GM18502 (cell line): ENCODE data around the gene CDKN2B.
"Not testable (repeated sequence)": the region's sequence is repeated elsewhere in the genome, so short reads cannot be mapped to it uniquely, and the experiment has no call there.

ENCODE experiments used
- ATAC-seq: cut with Tn5 transposase; IDR thresholded peaks from one replicate; pipeline ENCODE4 v1.9.1; 2021; ENCODE audit warnings: mild to moderate bottlenecking; ENCODE audit not compliant: unreplicated experiment, poor library complexity

Gene CDKN2B

DNA sequence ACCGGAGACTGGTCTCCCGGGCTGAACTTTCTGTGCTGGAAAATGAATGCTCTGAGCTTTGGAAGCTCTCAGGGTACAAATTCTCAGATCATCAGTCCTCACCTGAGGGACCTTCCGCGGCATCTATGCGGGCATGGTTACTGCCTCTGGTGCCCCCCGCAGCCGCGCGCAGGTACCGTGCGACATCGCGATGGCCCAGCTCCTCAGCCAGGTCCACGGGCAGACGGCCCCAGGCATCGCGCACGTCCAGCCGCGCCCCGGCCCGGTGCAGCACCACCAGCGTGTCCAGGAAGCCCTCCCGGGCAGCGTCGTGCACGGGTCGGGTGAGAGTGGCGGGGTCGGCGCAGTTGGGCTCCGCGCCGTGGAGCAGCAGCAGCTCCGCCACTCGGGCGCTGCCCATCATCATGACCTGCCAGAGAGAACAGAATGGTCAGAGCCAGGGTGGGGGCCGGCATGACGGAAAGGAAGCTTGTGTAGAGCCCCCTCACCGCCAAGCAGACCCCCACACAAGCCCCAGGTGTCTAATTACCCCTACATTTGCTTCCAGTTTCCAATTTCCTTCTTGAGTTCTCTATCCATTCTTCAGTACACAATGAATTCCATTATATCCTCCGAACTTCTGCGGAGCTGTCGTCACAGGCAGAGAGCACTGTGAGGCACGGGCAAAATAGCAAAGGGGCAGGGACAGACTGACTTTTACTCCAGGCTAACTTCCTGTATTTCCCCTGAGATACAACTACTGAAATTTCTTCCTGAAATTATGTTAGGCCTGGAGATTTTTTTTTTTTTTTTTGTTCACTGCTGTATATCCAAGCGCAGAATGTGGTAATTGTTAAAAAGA is 38.1 kb downstream of the CDKN2B start:
- ATAC-seq, result no peak

DNA sequence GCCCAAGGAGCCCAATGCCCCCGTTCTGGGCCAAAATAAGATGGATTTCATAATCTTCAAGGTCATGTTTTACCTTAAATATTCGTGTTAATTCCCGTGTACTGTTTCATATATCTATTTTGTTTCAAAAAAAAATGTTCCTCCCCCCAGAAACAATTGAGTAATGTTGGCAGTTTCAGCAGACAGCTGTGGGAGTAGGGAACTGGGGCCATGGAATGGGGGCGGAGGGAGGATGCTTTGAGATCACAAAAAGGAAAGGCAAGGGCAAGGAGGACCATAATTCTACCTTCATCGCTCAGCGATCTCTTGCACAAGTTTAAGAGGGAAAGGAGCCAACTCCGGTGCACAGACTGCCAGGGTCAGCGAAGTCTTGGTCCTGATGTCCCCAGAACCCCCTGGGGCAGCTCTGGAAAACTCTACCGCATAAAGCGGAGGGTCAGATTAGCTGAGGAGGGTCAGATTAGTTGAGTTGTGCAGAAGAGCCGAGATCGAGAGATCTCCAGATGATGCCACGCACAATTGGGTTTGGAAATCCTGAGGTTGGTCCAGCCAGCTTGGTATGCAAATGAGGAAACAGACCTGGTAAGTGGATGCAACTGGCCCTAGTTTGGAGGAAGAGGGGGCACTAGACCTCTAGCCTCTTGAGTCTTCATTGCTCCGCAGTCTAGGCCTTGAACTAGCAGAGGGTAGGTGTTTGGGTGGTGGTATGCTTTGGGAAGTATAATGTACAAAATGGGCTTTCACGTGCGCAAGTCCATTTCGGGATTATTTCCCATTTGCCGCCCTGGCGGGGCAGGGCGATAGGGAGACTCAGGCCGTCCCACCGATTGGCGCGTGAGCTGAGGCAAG is 38.9 kb downstream of the CDKN2B start:
- no peak for ATAC-seq

DNA sequence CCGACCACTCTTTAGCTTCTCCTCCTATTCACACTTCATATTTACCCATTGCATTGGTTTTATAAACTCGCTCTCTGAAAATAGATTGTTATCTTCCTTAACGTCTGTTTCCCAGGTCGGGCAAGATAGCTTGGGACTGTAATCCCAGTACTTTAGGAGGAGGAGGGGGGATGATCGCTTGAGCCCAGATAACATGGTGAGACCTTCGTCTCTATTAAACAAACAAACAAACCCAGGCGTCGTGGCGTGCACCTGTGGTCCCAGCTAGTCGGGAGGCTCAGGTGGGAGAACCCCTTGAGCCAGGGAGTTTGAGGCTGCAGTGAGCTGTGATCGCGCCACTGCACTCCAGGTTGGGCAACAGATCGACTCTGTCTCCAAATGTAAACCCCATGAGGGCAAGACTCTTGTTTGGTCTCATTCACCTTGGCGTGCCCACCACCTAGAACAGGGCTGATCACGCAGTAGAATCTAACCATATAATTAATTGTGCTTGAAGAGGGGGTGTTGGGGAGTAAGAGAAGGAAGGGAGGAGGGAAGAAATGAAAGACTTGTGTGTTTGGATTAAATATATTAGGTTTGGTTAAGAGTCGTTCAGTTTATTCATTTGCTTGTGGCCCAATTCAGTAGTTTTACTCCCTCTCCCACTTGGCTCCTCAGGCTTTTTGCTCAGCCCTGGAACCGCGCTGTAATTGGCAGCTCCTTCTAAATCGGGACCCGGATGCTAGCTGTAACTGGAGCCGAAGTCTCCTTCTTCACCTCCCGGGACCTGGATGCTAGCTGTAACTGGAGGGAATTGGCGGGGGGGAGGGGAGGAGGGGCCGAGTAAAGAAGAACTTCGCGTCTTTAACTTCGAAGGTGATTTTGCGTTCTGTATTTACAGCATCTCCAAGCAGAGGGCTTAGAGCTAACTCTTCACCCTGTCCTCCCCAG is 39.8 kb downstream of the CDKN2B start:
- ATAC-seq, result no peak

DNA sequence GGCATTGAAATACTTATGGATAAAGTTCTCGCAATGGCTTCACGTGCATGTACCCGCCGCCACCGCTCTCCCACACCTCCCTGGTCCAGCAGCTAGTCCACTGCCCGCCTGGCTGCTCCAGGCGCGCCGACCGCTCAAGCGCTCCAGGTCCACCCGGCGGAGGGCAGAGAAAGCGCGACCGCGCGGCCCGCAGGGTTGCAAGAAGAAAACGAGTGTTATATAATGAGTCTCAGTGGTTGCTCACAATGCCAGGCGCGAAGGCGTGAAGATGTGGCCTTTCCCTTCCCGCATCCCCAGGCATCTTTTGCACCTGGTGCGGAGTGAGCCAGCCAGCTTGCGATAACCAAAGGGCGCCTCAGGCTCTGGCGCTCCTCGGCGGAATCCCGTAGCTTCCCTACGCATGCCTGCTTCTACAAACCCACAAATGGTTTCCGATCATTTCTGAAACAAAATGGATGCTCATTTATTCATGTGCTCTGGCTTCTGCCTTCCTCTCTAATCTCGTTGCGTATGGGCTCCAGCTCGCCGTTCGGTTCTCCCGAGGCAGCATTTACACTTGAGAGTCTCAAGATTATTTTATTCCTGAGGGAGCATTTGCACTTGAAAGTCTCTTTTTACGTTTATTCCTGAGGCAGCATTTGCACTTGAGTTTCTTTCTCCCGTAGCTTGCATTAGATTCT is 40.6 kb downstream of the CDKN2B start:
- no peak for ATAC-seq

DNA sequence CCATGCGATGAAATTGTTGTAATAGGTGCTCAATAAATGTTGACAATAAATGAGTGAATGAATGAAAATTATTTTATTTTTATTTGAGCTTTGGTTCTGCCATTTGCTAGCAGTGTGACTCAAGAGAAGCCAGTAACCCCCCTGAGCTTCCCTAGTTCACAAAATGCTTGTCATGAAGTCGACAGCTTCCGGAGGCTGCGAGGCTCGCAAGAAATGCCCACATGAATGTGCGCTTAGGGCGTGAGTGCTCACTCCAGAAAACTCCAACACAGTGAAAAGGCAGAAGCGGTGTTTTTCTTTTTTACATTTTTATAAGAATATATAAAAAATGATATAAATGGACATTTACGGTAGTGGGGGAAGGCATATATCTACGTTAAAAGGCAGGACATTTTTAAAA is 41.4 kb downstream of the CDKN2B start:
- no peak for ATAC-seq

DNA sequence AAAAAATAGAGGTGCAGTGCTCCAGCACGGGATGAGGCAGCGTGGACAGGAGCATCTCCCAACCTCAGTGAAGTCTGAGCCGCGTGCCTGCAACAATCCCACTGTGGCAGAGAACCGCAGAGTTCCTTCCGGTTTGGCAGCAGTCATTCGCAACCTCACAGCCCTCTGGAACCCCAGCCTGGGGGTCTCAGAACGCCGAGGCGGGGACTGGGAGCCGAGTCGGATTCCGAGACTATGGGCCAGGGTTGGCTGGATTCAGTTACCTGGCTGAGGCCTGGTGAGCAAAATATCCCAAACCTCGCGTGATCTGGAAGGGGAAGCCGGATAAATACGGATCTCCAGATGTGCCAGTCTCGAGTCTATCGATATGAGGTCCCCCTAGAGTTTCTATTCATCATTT is 41.9 kb downstream of the CDKN2B start:
- ATAC-seq, result no peak

DNA sequence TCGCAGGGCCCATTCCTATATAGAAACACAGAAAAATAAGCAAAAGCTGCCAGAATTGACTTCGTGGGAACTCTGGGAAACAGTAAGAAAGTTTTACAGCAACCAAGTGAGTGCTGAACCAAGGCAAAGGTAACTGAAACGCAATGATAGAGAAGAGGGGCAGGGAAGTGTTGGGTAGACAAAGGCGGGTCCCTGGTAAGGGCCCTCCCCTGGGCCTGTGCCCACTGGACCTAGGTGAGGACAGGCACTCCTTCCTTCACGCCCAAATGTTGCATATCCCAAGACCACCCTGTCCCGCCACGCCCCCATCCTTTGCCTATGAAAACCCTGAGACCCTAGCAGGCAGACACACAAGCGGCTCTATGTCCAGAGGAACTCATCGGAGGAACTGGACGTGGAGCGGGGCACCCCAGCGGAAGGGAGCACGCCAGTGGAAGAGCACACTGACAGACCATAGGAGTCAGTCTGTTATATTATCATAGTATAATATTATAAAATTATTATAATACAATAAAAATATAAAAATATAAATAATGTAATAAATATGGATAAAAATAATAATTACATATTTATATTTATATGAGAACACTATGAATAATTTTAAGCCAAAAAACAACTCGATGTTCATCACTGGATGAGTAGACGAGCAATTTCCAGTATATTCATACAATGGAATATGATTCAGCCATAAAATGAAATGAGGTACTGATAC is 42.8 kb downstream of the CDKN2B start:
- ATAC-seq, result no peak

DNA sequence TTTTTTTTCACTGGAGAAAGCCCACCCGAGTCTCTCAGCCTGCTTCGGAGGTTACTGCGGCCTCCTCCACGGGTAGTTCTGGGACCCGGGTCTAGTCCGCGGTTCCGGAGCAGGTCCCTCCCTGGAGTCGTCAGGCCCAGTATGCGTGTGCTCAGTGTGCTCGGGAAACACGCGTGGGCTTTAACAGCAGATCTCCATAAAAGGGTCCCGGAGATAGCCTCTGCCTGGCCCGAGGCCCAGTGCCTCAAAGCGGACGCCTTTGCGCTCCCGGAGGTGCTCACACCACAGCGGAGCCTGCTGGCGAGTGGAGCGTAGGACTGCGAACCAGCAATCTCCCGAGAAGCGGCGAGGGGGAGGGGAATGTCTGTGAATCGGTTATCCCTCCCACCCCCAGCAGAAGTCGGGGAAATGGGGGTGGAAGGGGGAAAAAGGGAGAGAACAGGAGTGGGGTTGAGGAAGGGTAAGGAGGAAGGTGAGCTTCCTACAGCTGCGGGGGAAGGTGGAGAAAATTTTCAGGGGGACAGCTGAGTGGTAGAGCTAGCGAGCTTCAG is 43.6 kb downstream of the CDKN2B start:
- ATAC-seq, result peak; percentile 91

DNA sequence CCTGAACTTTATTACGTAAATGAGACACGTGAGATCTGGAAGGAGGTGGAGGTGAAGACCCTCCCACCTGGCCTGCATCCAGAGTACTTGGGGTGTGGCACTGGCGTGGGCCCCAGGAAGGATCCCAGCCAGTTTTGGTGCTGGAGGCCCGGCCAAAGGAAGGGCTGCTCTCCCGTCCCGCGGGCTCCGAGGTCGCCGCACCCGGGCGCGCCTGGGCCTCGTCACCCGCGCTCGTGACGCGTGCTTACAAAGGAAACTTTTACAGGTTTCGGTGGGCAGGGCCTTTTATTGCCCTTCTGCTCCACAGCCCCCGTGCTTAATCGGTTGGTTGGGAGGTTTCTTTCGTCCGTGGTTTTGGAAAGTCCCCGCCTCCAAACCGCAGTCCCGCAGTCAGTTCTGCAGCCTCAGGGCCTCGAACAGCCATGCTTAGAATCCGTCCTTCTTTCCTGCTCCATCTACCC is 44.1 kb downstream of the CDKN2B start:
- peak; percentile 68 for ATAC-seq

DNA sequence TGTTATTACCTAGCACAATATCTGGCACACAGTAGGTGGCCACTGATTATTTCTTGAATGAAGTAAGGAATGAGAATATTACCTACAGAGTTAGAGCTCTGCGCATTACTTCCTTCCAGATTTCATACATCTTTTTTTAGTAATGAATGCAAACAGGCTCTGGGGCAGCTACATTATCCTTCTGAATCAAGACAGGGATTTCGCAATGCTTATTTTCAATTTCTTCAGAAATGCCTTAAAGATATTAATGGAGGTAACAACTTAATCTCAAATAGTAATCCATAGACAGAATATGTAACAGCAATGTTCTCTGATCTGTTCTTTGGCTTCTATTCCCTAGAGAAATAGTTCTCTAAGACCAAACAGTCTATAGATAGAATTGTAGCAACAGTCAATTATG is 47.5 kb downstream of the CDKN2B start:
- ATAC-seq, result no peak

DNA sequence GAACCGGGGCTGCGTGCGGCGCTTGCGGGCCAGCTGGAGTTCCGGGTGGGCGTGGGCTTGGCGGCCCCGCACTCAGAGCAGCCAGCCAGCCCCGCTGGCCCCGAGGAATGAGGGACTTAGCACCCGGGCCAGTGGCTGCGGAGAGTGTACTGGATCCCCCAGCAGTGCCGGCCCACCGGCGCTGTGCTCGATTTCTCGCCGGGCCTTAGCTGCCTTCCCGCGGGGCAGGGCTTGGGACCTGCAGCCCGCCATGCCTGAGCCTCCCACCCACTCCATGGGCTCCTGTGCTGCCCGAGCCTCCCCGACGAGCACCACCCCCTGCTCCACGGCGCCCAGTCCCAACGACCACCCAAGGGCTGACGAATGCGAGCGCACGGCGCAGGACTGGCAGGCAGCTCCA is 49.8 kb downstream of the CDKN2B start:
- ATAC-seq, result not testable (repeated sequence)

DNA sequence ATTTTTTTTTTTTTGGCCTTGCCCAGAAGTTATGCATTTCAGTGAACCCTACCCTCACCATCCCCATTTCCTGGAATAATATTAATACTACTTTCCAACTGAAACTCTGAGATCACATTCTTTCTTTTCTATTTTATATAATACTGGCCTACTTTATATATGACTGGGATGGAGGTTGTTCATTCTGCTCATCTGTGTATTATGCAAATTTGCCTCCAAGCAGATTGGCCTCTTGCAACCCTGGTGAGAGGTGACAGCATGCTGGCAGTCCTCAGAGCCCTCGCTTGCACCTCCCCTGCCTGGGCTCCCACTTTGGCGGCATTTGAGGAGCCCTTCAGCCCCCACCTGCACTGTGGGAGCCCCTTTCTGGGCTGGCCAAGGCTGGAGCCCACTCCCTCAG is 50.3 kb downstream of the CDKN2B start:
- ATAC-seq, result no peak
